CD4-positive, alpha-beta T cell treated with Interleukin-10 for 1 hour (primary cell): ENCODE results near the gene PTH.

Experiments used
- DNase-seq: peaks from one replicate; pipeline ENCODE4 v3.0.0-alpha.2; 2020

Gene PTH

DNA sequence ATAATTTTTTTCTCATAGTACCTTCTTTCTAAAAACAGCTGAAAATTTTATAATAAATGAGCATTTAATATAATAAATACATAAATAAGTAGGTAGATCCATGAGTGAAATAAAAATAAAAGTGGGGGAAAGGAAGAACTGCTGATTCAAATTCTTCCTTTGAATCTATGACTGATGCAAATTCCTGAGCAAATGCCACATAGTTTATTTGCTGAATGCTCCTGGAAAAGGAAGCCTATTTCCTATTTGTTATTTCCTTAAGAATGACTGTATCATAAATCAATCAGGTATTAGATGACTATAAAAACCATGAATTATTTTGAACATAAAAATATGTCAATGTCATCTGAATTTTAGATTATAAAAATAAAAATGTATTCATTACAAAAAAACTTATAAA, 49.4 kb downstream of the PTH start:
- DNase-seq = no peak

- no peak for DNase-seq
These were observed 50.2 kb downstream of the PTH start for GRCh38 chr11:13445588-13445987.
